Astrocyte (in vitro differentiated cells and primary cell): ENCODE data around the gene DIP2C. TPM values are rescaled to one million over a fixed set of nuclear protein-coding genes. Genes with fewer than 3 reads are reported as not detected.

Experiments
- DNase-seq: peaks from one replicate; pipeline ENCODE4 v3.0.0-alpha.2; 2010; ENCODE audit warnings: low read depth
- FAIRE-seq: peaks from 2 replicates; lab custom pipeline; 2011; peaks lifted over from hg19 to GRCh38; lab: Jason Lieb, UNC
- H2AFZ ChIP-seq: 2 replicates; pipeline ENCODE4 v1.6.0; 2012; ENCODE audit warnings: low read depth, low read length, inconsistent platforms
- H3K27ac ChIP-seq: 2 replicates; pipeline ENCODE4 v1.5.1; 2011; ENCODE audit warnings: low read depth, low read length, inconsistent platforms
- H3K27me3 ChIP-seq: 2 replicates; pipeline ENCODE4 v1.6.0; 2011; ENCODE audit warnings: low read length, inconsistent platforms; ENCODE audit not compliant: insufficient read depth
- H3K36me3 ChIP-seq: 2 replicates; pipeline ENCODE4 v1.5.1; 2011; ENCODE audit warnings: low read length, inconsistent platforms; ENCODE audit not compliant: insufficient read depth
- H3K4me1 ChIP-seq: 2 replicates; pipeline ENCODE4 v1.5.1; 2011; ENCODE audit warnings: low read length, inconsistent platforms; ENCODE audit not compliant: insufficient read depth
- H3K4me2 ChIP-seq: 2 replicates; pipeline ENCODE4 v1.6.0; 2012; ENCODE audit warnings: low read length, inconsistent platforms
- H3K4me3 ChIP-seq: 2 replicates; pipeline ENCODE4 v1.5.1; 2011; ENCODE audit warnings: low read depth, mild to moderate bottlenecking, low read length, inconsistent platforms; ENCODE audit not compliant: insufficient read depth
- H3K79me2 ChIP-seq: 2 replicates; pipeline ENCODE4 v1.6.0; 2012; ENCODE audit warnings: mild to moderate bottlenecking, low read length, inconsistent platforms; ENCODE audit not compliant: insufficient read depth
- H3K9ac ChIP-seq: 2 replicates; pipeline ENCODE4 v1.6.0; 2012; ENCODE audit warnings: mild to moderate bottlenecking, low read length, inconsistent platforms
- H3K9me3 ChIP-seq: 2 replicates; pipeline ENCODE4 v1.5.1; 2012; ENCODE audit warnings: low read depth, mild to moderate bottlenecking, low read length, inconsistent platforms; ENCODE audit not compliant: insufficient read depth
- H4K20me1 ChIP-seq: 2 replicates; pipeline ENCODE4 v1.6.0; 2012; ENCODE audit warnings: low read length, inconsistent platforms; ENCODE audit not compliant: insufficient read depth
- H3K27ac Mint-ChIP-seq: one replicate; pipeline ENCODE4 v1.8.0; 2021; ENCODE audit warnings: mild to moderate bottlenecking, mixed read lengths; ENCODE audit not compliant: unreplicated experiment
- H3K27me3 Mint-ChIP-seq: one replicate; pipeline ENCODE4 v1.8.0; 2021; ENCODE audit warnings: low read depth, mixed read lengths; ENCODE audit not compliant: unreplicated experiment
- H3K36me3 Mint-ChIP-seq: one replicate; pipeline ENCODE4 v1.8.0; 2021; ENCODE audit warnings: low read depth, mixed read lengths; ENCODE audit not compliant: unreplicated experiment
- H3K4me1 Mint-ChIP-seq: one replicate; pipeline ENCODE4 v1.8.0; 2021; ENCODE audit warnings: low read depth, mixed read lengths; ENCODE audit not compliant: unreplicated experiment
- H3K4me3 Mint-ChIP-seq: one replicate; pipeline ENCODE4 v1.8.0; 2021; ENCODE audit warnings: mild to moderate bottlenecking, moderate library complexity, mixed read lengths; ENCODE audit not compliant: unreplicated experiment
- H3K9me3 Mint-ChIP-seq: one replicate; pipeline ENCODE4 v1.8.0; 2021; ENCODE audit warnings: mild to moderate bottlenecking, mixed read lengths; ENCODE audit not compliant: unreplicated experiment
- CTCF ChIP-seq: IDR thresholded peaks from 2 replicates; pipeline ENCODE4 v1.5.1; 2011; ENCODE audit warnings: low read depth, mild to moderate bottlenecking, inconsistent platforms, low read length, moderate library complexity; ENCODE audit not compliant: insufficient read depth
- EZH2 ChIP-seq: IDR thresholded peaks from 2 replicates; pipeline ENCODE4 v1.6.1; 2012; ENCODE audit warnings: mild to moderate bottlenecking, low read length, inconsistent platforms; ENCODE audit not compliant: insufficient read depth
- total RNA-seq: library from RNA; stranded (reverse); gene quantifications from 2 replicates; pipeline ENCODE4 v1.2.1, GENCODE V29; 2021

Gene DIP2C
- total RNA-seq, 1 donor from 2014 or later = 27.3 TPM

GRCh38 chr10:604716-605631, 84.5 kb downstream of the DIP2C start:
- H3K4me1 Mint-ChIP-seq = peaks cover 74% of the 10 kb centered on the region
- no peaks in the 10 kb centered on the region for H3K27me3 Mint-ChIP-seq
- no peak overlapping the region for H3K4me3 ChIP-seq
- H3K36me3 Mint-ChIP-seq = no peaks in the 10 kb centered on the region
- H3K4me1 ChIP-seq = peaks cover 32% of the 10 kb centered on the region
- H3K36me3 ChIP-seq = no peaks in the 10 kb centered on the region
- H3K27ac ChIP-seq = no peak overlapping the region
- no peaks in the 10 kb centered on the region for H3K27me3 ChIP-seq
- H3K4me3 Mint-ChIP-seq = no peak overlapping the region
- H3K79me2 ChIP-seq = peaks cover 77% of the 10 kb centered on the region
- no peaks in the 10 kb centered on the region for H3K9me3 Mint-ChIP-seq
- no peak for DNase-seq
- FAIRE-seq = peak; percentile 32
- no peak overlapping the region for H2AFZ ChIP-seq
- H3K9ac ChIP-seq = no peak overlapping the region
- no peaks in the 10 kb centered on the region for H4K20me1 ChIP-seq
- no peaks in the 10 kb centered on the region for H3K9me3 ChIP-seq
- H3K4me2 ChIP-seq = no peak overlapping the region
- TF ChIP-seq CTCF (no peak), EZH2 (no peak)
- H3K27ac Mint-ChIP-seq = no peak overlapping the region

- H3K27me3 ChIP-seq = no peaks in the 10 kb centered on the region
- TF ChIP-seq CTCF (no peak), EZH2 (no peak)
- Mint-ChIP-seq H3K9me3 (no peaks in the 10 kb centered on the region), H3K27me3 (no peaks in the 10 kb centered on the region), H3K36me3 (no peaks in the 10 kb centered on the region), H3K4me3 (no peak overlapping the region), H3K27ac (peak overlapping the region; percentile 79), H3K4me1 (peaks cover 74% of the 10 kb centered on the region)
- H3K9ac ChIP-seq = no peak overlapping the region
- H3K27ac ChIP-seq = no peak overlapping the region
- no peaks in the 10 kb centered on the region for H3K9me3 ChIP-seq
- H2AFZ ChIP-seq = no peak overlapping the region
- peaks cover 86% of the 10 kb centered on the region for H3K79me2 ChIP-seq
- no peak overlapping the region for H3K4me2 ChIP-seq
- no peak overlapping the region for H3K4me3 ChIP-seq
- no peak for DNase-seq
- H3K4me1 ChIP-seq = peaks cover 43% of the 10 kb centered on the region
- no peaks in the 10 kb centered on the region for H3K36me3 ChIP-seq
- H4K20me1 ChIP-seq = no peaks in the 10 kb centered on the region
- no peak for FAIRE-seq
These were observed 85.7 kb downstream of the DIP2C start for GRCh38 chr10:603745-604144.
